ENCODE measurements around the gene RELB. TPM values are rescaled to one million over a fixed set of nuclear protein-coding genes. Genes with fewer than 3 reads are reported as not detected.

The RELB gene
- total and polyA plus RNA-seq, 2 of the 4 experiments (the other 2 are of a cell fraction), result 5.0 to 17.2 TPM

GRCh38 chr19:45079063-45079910 lies 78.0 kb downstream of the RELB start, which contains the start of gene GEMIN7 (continued):
- TF ChIP-seq USF2 (IDR thresholded peaks at IDR 0.05; ENCODE audit: low read depth, low read length), result peak; percentile 90
- no peak for TF ChIP-seq RFX5 (IDR thresholded peaks at IDR 0.05; ENCODE audit: low read depth, low read length)
- TF ChIP-seq CEBPB (IDR thresholded peaks at IDR 0.05; ENCODE audit: low read depth, low read length), result no peak

- in situ Hi-C loops (cut with MboI; ENCODE audit: low sequenced_read_pairs), result no loop called here
- H2BK15ac ChIP-seq (ENCODE audit: low read depth, low read length), result no peak overlapping the region
- CTCF ChIA-PET, result no interaction called here
- H3K4ac ChIP-seq (ENCODE audit: low read depth, low read length), result peak overlapping the region; percentile 96
- H3K36me3 ChIP-seq (ENCODE audit: control insufficient read depth, insufficient read depth, low read length), result peaks cover 8% of the 10 kb centered on the region
- H2AFZ ChIP-seq (replicated peaks; ENCODE audit: low read length, poor library complexity), result peak overlapping the region; percentile 100
- intact Hi-C loops (cut with micrococcal nuclease), result no loop called here
- H3K4me1 ChIP-seq (ENCODE audit: control insufficient read depth, insufficient read depth, low read length), result peaks cover 5% of the 10 kb centered on the region; the same call in 1 of the 2 replicates
- peak overlapping the region; percentile 96 to 99; a peak in 3 of 4 replicates for H4K8ac ChIP-seq (ENCODE audit: low read depth in 2 of 2, low read length in 2 of 2)
- H3K9me1 ChIP-seq (ENCODE audit: insufficient read depth, low read length), result peaks cover 15% of the 10 kb centered on the region
- H3K56ac ChIP-seq (ENCODE audit: extremely low read depth, insufficient read depth, low read length), result peak overlapping the region; percentile 58; the same call in 1 of the 2 replicates
- H3K9me3 ChIP-seq (ENCODE audit: control insufficient read depth, insufficient read depth, low read length), result no peaks in the 10 kb centered on the region
- no peak for ATAC-seq (ENCODE audit: low read depth)
- H4K5ac ChIP-seq (ENCODE audit: low read depth, low read length), result 0 out of 2 replicates have a peak overlapping the region, but pooled peaks have one; percentile 4
- H2BK20ac ChIP-seq (ENCODE audit: low read depth, low read length), result no peak overlapping the region
- H3K4me3 ChIP-seq (ENCODE audit: insufficient read depth, low read depth, low read length), result peak overlapping the region; percentile 99
- dilution Hi-C loops (cut with HindIII; ENCODE audit: low sequenced_read_pairs, unreplicated experiment), result no loop called here
- POLR2A ChIA-PET (ENCODE audit: unreplicated experiment), result no interaction called here
- WGBS, 2 experiments (ENCODE audit: extremely low coverage in 2 of 2, insufficient read length in 1 of 2), result 0% methylated on average over 3 of the region's 6 CpGs; no CpG with 5 or more reads in 1 of the 2 experiments
- H4K20me1 ChIP-seq (ENCODE audit: insufficient read depth, low read length), result no peaks in the 10 kb centered on the region
- BruUV-seq (replicated peaks), result no TSS peak
- H3K4me2 ChIP-seq (ENCODE audit: low read depth, low read length), result peak overlapping the region; percentile 92
- H3K27ac ChIP-seq (ENCODE audit: insufficient read depth, low read length), result peak overlapping the region; percentile 93
- peak overlapping the region; percentile 98 for H3K14ac ChIP-seq (replicated peaks; ENCODE audit: low read depth, low read length)
- no peak overlapping the region for H4K91ac ChIP-seq (ENCODE audit: insufficient read depth, low read depth, low read length)
- H2AK5ac ChIP-seq (ENCODE audit: low read depth, low read length), result peak overlapping the region; percentile 52; the same call in 1 of the 2 replicates
- peak overlapping the region; percentile 94 for H2AK9ac ChIP-seq (replicated peaks; ENCODE audit: low read depth, low read length, poor library complexity)
- H3K27me3 ChIP-seq (ENCODE audit: control insufficient read depth, insufficient read depth, low read length), result no peaks in the 10 kb centered on the region
- H3K18ac ChIP-seq (ENCODE audit: low read depth, low read length), result no peak overlapping the region
- DNase-seq, result no peak
- no peak overlapping the region for H2BK5ac ChIP-seq (ENCODE audit: low read depth, low read length, poor library complexity, severe bottlenecking)
- H3K23ac ChIP-seq (ENCODE audit: low read depth, low read length), result peak overlapping the region; percentile 92; the same call in 1 of the 2 replicates
- H2BK120ac ChIP-seq (ENCODE audit: low read depth, low read length), result no peak overlapping the region
- H3K9ac ChIP-seq (ENCODE audit: low read depth, low read length), result peak overlapping the region; percentile 95
- peaks cover 18 to 47% of the 10 kb centered on the region in 2 experiments for H3K79me1 ChIP-seq (ENCODE audit: low read depth in 1 of 2, low read length in 2 of 2)
- TF ChIP-seq, protein P1, sequence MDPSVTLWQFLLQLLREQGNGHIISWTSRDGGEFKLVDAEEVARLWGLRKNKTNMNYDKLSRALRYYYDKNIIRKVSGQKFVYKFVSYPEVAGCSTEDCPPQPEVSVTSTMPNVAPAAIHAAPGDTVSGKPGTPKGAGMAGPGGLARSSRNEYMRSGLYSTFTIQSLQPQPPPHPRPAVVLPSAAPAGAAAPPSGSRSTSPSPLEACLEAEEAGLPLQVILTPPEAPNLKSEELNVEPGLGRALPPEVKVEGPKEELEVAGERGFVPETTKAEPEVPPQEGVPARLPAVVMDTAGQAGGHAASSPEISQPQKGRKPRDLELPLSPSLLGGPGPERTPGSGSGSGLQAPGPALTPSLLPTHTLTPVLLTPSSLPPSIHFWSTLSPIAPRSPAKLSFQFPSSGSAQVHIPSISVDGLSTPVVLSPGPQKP (IDR thresholded peaks at IDR 0.05; ENCODE audit: borderline replicate concordance, low read depth, low read length), result no peak
- TF ChIP-seq MXI1 (IDR thresholded peaks at IDR 0.05; ENCODE audit: borderline replicate concordance, low read depth, low read length), result no peak
- TF ChIP-seq CHD1 (IDR thresholded peaks at IDR 0.05; ENCODE audit: low read depth, low read length), result no peak
- no peak for TF ChIP-seq USF2 (IDR thresholded peaks at IDR 0.05; ENCODE audit: low read depth, low read length)
- no peak for TF ChIP-seq RAD21 (IDR thresholded peaks at IDR 0.05; ENCODE audit: low read length)
- no peak for TF ChIP-seq SMC3 (IDR thresholded peaks at IDR 0.05; ENCODE audit: low read depth, low read length)
- no peak for TF ChIP-seq RCOR1 (IDR thresholded peaks at IDR 0.05; ENCODE audit: insufficient replicate concordance, low read length)
- TF ChIP-seq NFE2L2 (IDR thresholded peaks at IDR 0.05; ENCODE audit: low read depth, low read length), result no peak
- no peak for TF ChIP-seq POLR2A (IDR thresholded peaks at IDR 0.05; ENCODE audit: low read depth, low read length)
- TF ChIP-seq MAZ (IDR thresholded peaks at IDR 0.05; ENCODE audit: borderline replicate concordance, low read depth, low read length), result no peak
- no peak for TF ChIP-seq RFX5 (IDR thresholded peaks at IDR 0.05; ENCODE audit: low read depth, low read length)
- TF ChIP-seq CEBPB (IDR thresholded peaks at IDR 0.05; ENCODE audit: low read depth, low read length), result no peak
These were observed 78.7 kb downstream of the RELB start for GRCh38 chr19:45079911-45080370.

Data from IMR-90 (cell line).